Measurements from ENCODE around the gene MVB12B.

The MVB12B gene

GRCh38 chr9:126448136-126448535 is 121.5 kb downstream of the MVB12B start:
- in situ Hi-C loops (cut with MboI; ENCODE audit: low sequenced_read_pairs), result no loop called here

GRCh38 chr9:126448865-126449577 is 122.4 kb downstream of the MVB12B start:
- in situ Hi-C loops (cut with MboI; ENCODE audit: low sequenced_read_pairs), result no loop called here

- in situ Hi-C loops (cut with MboI; ENCODE audit: low sequenced_read_pairs), result no loop called here
Measured at GRCh38 chr9:126449725-126450667, 123.4 kb downstream of the MVB12B start.

GRCh38 chr9:126450668-126451205 is 124.1 kb downstream of the MVB12B start:
- in situ Hi-C loops (cut with MboI; ENCODE audit: low sequenced_read_pairs), result no loop called here

GRCh38 chr9:126451316-126451885 is 124.8 kb downstream of the MVB12B start:
- in situ Hi-C loops (cut with MboI; ENCODE audit: low sequenced_read_pairs), result no loop called here

GRCh38 chr9:126452106-126452505 is 125.5 kb downstream of the MVB12B start:
- in situ Hi-C loops (cut with MboI; ENCODE audit: low sequenced_read_pairs), result no loop called here

GRCh38 chr9:126453156-126453963 is 126.7 kb downstream of the MVB12B start:
- in situ Hi-C loops (cut with MboI; ENCODE audit: low sequenced_read_pairs), result no loop called here

- in situ Hi-C loops (cut with MboI; ENCODE audit: low sequenced_read_pairs), result no loop called here
Measured at GRCh38 chr9:126454215-126454614, 127.6 kb downstream of the MVB12B start.

GRCh38 chr9:126454795-126455194 is 128.2 kb downstream of the MVB12B start:
- in situ Hi-C loops (cut with MboI; ENCODE audit: low sequenced_read_pairs), result no loop called here

- in situ Hi-C loops (cut with MboI; ENCODE audit: low sequenced_read_pairs), result no loop called here
Measured at GRCh38 chr9:126456441-126457174, 130.0 kb downstream of the MVB12B start.

GRCh38 chr9:126457175-126457547 is 130.5 kb downstream of the MVB12B start:
- in situ Hi-C loops (cut with MboI; ENCODE audit: low sequenced_read_pairs), result no loop called here

GRCh38 chr9:126457890-126458289 is 131.3 kb downstream of the MVB12B start:
- in situ Hi-C loops (cut with MboI; ENCODE audit: low sequenced_read_pairs), result no loop called here

- in situ Hi-C loops (cut with MboI; ENCODE audit: low sequenced_read_pairs), result no loop called here
Measured at GRCh38 chr9:126459126-126459525, 132.5 kb downstream of the MVB12B start.

GRCh38 chr9:126459546-126459945 is 132.9 kb downstream of the MVB12B start:
- in situ Hi-C loops (cut with MboI; ENCODE audit: low sequenced_read_pairs), result no loop called here

- in situ Hi-C loops (cut with MboI; ENCODE audit: low sequenced_read_pairs), result no loop called here
Measured at GRCh38 chr9:126459965-126460843, 133.6 kb downstream of the MVB12B start.

- in situ Hi-C loops (cut with MboI; ENCODE audit: low sequenced_read_pairs), result no loop called here
Measured at GRCh38 chr9:126461029-126461428, 134.4 kb downstream of the MVB12B start.

- in situ Hi-C loops (cut with MboI; ENCODE audit: low sequenced_read_pairs), result no loop called here
Measured at GRCh38 chr9:126461608-126462007, 135.0 kb downstream of the MVB12B start.

GRCh38 chr9:126462617-126463016 is 136.0 kb downstream of the MVB12B start:
- in situ Hi-C loops (cut with MboI; ENCODE audit: low sequenced_read_pairs), result no loop called here

- in situ Hi-C loops (cut with MboI; ENCODE audit: low sequenced_read_pairs), result no loop called here
Measured at GRCh38 chr9:126463426-126463825, 136.8 kb downstream of the MVB12B start.

Measured in HL-60/S4 treated with retinoic acid at 250 ng/mL for 4 days and 3 days (cell line).